Left kidney (tissue), 2 donors: ENCODE data around the gene AURKA. TPM values are rescaled to one million over a fixed set of nuclear protein-coding genes. Genes with fewer than 3 reads are reported as not detected.
"Not testable (repeated sequence)": the region's sequence is repeated elsewhere in the genome, so short reads cannot be mapped to it uniquely, and the experiment has no call there.

Experiments
- DNase-seq: peaks from one replicate; pipeline ENCODE4 v3.0.0-alpha.2; 2013
- polyA plus RNA-seq: library from polyadenylated mRNA; unstranded; fragments of 120-200 nt; gene quantifications from one replicate; pipeline ENCODE4 v1.2.1, GENCODE V29; 2013; ENCODE audit not compliant: insufficient read length

AURKA gene
- polyA plus RNA-seq, 1 donor, result 22.2 TPM

- DNase-seq, result no peak
Measured at GRCh38 chr20:56391037-56391436, 978 bp downstream of the AURKA start.

DNA sequence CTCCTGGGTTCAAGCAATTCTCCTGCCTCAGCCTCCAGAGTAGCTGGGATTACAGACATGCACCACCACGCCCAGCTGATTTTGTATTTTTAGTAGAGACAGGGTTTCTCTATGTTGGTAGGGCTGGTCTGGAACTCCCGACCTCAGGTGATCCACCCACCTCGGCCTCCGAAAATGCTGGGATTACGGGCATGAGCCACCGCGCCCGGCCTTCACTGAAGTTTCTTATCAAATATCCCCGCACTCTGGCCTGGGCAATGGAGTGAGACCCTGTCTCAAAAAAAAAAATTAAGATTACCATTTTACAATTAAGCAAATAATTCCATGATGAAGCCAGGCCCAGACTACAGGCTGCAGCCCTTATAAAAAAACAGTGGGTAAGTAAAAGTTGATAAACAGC lies 1.6 kb downstream of the AURKA start:
- DNase-seq, result not testable (repeated sequence)

DNA sequence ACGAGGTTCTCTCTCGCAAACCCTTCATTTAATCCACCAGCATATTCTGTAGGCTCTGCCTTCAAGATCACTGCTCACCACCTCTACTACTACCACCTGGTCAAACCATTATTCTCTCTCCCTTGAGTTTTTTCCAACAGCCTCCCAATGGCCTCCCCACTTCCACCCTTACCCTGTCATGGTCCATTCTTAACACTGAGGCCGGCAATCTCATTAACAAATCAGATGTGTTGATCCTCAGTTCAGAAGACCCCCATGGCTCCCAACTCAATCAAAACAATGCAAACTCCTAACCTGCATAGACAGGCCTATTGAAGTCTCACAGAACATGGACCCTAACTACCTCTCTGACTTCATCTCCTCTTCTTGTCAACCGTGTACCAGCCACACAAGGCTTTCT lies 2.2 kb downstream of the AURKA start:
- no peak for DNase-seq

DNA sequence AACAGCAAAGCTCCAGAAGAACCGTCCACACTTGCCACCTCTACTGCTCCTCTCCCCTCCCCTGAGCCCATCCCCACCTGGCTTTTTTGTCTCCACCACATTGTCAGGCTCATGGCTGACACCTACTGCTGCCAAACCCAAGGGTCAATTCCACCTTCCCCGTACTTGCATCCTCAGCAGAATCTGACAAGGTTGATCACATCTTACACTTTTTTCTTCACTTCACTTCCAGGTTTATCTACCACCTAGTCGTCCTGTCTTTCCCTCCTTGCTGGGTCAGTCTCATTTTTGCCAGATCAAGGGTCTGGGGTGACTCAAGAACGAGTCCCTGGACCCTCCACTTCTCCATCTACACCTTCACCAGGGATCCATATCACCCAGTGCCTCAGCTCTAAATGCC lies 3.1 kb downstream of the AURKA start:
- no peak for DNase-seq

DNA sequence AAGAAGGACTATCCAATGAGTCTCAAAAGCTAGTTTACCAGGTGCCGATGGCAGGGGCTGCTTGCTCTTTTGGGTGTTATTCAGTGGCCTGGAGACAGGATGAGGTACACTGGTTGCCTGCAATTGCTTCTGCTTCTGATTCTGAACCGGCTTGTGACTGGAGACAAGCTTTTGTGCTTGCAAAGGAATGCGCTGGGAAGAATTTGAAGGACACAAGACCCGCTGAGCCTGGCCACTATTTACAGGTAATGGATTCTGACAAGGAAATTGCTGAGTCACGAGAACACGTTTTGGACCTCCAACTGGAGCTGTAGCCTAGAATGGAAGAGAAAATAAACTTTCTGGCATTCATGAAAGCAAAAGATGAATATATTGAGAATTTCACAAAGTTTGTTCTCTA lies 5.8 kb downstream of the AURKA start:
- no peak for DNase-seq

GRCh38 chr20:56385130-56385529 lies 6.9 kb downstream of the AURKA start:
- no peak for DNase-seq

GRCh38 chr20:56383334-56383733 lies 8.7 kb downstream of the AURKA start:
- no peak for DNase-seq

- DNase-seq, result no peak
Measured at GRCh38 chr20:56382696-56383095, 9.3 kb downstream of the AURKA start.

GRCh38 chr20:56381501-56381900 lies 10.5 kb downstream of the AURKA start:
- DNase-seq, result no peak

DNA sequence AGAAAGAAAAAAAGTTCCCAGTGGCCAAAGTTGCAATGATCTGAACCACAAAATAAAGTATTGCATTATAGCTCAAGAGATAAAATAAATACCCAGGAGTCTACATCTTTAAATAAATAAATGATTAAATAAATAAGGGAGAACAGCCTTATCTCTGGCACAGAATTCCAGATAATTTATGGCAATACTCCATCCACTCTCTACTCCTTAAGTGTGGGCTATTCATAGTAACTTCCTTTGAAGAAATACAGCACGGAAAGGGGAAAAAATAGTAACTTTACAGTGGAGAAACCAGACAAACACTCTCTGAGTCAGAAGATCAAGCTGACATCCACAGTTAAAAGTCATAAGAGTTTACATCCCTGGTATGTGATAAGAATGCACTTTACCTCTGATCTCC lies 11.6 kb downstream of the AURKA start:
- no peak for DNase-seq

DNA sequence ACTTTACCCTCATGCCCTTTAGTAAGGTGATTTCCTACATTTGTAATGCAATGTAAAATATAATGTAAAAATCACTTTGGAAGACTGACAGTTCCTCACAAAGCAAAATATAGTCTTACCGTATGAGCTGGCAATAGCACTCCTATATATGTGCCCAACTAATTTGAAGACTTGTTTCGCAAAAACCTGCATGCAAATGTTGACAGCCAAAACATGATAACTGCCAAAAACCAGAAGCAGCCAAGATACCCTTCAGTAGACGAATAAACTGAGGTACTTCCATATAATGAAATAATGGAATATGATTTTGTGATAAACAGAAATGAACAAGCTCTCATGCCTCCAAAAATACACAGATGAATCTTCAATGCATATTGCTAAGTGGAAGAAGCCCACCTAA lies 13.6 kb downstream of the AURKA start:
- no peak for DNase-seq

GRCh38 chr20:56376331-56376730 lies 15.7 kb downstream of the AURKA start:
- no peak for DNase-seq

DNA sequence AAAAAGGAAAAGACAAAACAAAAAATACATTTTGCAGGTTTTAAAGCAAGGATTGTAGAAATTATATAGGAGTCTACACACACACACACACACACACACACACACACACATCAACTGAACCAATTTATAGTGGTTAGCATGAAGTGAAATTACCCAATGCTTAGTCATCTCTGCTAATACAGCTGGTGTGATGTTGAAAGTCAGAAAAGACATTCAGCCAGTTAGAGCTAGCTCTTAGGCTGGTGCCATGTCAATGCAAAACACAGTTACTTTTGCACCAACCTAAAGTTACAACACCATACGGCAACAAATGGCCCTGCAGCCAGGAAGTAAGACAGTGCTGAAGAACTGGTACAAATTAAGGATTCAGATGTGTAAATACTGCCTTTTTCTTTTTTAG lies 18.1 kb downstream of the AURKA start:
- no peak for DNase-seq

DNA sequence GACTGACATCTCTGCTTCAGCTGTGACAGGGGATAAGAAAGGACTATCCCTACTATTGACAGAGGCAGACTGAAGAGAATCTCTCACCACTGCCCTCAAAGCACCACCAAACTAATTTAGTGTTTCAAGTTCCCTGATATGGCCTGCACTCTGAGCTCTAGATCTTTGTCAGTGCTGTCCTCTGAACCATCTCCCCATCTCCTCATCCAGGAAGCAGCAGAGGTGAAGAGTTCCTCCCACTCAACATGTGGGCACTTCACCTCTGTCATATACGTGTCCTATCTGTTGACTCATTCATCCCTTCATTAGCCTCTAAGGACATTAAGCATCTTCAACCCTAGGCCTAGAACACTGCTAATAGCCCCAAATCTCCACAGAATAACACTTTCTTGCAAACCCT lies 19.2 kb downstream of the AURKA start:
- DNase-seq, result no peak

- DNase-seq, result no peak
Measured at GRCh38 chr20:56371977-56372376, 20.0 kb downstream of the AURKA start.

GRCh38 chr20:56369179-56369578 lies 22.8 kb downstream of the AURKA start:
- DNase-seq, result no peak

DNA sequence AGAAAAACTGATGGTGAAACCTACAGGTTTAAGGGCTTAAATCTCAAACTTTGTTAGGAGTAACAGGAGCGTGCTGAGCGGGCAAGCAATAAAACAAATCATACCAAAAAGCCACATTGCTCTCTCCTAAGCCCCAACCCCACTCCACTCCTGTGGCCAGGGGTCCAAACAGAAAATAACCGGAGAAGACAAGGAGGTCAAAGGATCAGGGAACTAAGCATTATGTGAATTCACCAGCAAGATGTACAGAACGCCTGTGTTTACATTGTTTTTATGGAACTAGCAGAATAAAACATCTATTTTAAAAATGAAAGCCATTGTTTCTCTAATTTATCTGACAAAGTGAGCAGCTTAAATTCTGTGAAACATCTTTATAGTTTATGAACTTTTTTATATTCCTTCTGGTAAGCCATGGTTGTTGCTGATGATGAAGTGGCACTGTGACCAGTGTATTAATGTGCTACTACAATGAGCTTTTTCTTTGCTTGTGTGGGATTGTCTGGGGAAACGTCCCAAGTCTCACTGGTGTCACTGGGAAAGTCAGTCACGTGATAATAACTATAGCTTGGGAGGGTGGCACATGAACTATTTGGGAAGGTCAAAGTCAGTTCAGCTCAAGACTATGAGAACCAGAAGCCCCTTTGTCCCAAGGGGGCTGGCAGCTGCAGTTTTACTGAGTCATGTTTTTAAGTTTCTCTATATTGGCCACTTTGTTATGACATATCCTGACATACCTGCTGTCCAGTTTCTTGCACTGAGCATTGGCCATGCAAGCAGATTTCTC lies 23.5 kb downstream of the AURKA start:
- DNase-seq, result no peak

GRCh38 chr20:56363491-56363890 lies 28.5 kb downstream of the AURKA start:
- DNase-seq, result no peak

GRCh38 chr20:56362833-56363413 lies 29.1 kb downstream of the AURKA start:
- no peak for DNase-seq

- no peak for DNase-seq
Measured at GRCh38 chr20:56361900-56362299, 30.1 kb downstream of the AURKA start.

DNA sequence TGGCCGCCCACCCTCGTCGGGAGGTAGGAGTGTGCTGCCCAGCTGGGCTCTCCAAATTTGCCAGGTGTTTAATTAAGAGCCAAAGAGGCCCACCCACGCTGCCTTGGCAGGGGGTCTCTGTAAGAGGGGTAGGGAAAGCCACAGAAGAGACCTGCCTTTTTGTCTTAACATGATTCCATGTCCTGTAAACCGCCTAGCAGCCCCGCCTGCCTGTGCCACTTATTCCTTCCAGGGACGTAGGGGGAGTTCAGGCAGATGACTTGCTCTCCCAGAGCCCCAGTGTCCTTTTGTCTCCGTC lies 31.2 kb downstream of the AURKA start:
- DNase-seq, result no peak

- DNase-seq, result no peak
Measured at GRCh38 chr20:56360133-56360907, 31.7 kb downstream of the AURKA start.
